HL-60 (cell line): ENCODE measurements around the gene DPY30.

Source experiments
- GABPA ChIP-seq: IDR thresholded peaks from 2 replicates; pipeline ENCODE4 v1.6.1; 2012; ENCODE audit warnings: low read depth
- POLR2AphosphoS5 ChIP-seq: IDR thresholded peaks from 2 replicates; pipeline ENCODE4 v1.6.1; 2012; ENCODE audit warnings: low read depth
- SPI1 ChIP-seq: IDR thresholded peaks from 2 replicates; pipeline ENCODE4 v1.6.1; 2012; ENCODE audit warnings: low read depth, mild to moderate bottlenecking, borderline replicate concordance
- TF ChIP-seq, protein P1 (sequence below): IDR thresholded peaks from one replicate; pipeline ENCODE4 v1.5.1; 2011; ENCODE audit warnings: low read length, control low read depth, inconsistent platforms; ENCODE audit not compliant: insufficient read depth
- TF ChIP-seq, protein P2 (sequence below): IDR thresholded peaks from 2 replicates; pipeline ENCODE4 v1.6.1; 2012; ENCODE audit warnings: low read depth; ENCODE audit not compliant: insufficient replicate concordance

DNA sequence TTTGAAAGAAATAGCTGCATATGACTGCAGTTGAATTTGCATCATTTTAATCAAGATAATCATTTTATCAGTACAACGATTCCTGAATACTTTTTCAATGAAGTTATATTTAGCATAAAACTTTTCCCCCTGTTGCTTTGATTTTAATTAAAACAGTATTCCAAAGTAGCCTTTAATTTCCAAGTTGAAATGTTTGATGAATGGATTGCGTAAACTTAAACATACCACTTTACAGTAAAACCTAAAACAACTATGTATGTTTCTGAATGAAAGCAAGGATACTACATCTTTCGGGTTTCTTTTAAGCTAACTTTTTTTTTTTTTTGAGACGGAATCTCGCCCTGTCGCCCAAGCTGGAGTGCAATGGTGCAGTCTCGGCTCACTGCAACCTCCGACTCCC is 25.1 kb upstream of the DPY30 start:
- TF ChIP-seq, protein P1, sequence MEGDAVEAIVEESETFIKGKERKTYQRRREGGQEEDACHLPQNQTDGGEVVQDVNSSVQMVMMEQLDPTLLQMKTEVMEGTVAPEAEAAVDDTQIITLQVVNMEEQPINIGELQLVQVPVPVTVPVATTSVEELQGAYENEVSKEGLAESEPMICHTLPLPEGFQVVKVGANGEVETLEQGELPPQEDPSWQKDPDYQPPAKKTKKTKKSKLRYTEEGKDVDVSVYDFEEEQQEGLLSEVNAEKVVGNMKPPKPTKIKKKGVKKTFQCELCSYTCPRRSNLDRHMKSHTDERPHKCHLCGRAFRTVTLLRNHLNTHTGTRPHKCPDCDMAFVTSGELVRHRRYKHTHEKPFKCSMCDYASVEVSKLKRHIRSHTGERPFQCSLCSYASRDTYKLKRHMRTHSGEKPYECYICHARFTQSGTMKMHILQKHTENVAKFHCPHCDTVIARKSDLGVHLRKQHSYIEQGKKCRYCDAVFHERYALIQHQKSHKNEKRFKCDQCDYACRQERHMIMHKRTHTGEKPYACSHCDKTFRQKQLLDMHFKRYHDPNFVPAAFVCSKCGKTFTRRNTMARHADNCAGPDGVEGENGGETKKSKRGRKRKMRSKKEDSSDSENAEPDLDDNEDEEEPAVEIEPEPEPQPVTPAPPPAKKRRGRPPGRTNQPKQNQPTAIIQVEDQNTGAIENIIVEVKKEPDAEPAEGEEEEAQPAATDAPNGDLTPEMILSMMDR: no peak
- TF ChIP-seq, protein P2, sequence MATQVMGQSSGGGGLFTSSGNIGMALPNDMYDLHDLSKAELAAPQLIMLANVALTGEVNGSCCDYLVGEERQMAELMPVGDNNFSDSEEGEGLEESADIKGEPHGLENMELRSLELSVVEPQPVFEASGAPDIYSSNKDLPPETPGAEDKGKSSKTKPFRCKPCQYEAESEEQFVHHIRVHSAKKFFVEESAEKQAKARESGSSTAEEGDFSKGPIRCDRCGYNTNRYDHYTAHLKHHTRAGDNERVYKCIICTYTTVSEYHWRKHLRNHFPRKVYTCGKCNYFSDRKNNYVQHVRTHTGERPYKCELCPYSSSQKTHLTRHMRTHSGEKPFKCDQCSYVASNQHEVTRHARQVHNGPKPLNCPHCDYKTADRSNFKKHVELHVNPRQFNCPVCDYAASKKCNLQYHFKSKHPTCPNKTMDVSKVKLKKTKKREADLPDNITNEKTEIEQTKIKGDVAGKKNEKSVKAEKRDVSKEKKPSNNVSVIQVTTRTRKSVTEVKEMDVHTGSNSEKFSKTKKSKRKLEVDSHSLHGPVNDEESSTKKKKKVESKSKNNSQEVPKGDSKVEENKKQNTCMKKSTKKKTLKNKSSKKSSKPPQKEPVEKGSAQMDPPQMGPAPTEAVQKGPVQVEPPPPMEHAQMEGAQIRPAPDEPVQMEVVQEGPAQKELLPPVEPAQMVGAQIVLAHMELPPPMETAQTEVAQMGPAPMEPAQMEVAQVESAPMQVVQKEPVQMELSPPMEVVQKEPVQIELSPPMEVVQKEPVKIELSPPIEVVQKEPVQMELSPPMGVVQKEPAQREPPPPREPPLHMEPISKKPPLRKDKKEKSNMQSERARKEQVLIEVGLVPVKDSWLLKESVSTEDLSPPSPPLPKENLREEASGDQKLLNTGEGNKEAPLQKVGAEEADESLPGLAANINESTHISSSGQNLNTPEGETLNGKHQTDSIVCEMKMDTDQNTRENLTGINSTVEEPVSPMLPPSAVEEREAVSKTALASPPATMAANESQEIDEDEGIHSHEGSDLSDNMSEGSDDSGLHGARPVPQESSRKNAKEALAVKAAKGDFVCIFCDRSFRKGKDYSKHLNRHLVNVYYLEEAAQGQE: no peak
- TF ChIP-seq POLR2AphosphoS5 (no peak), GABPA (no peak), SPI1 (no peak)
